IgD-negative memory B cell (primary cell): Measurements from ENCODE around the gene JPT2. TPM values are rescaled to one million over a fixed set of nuclear protein-coding genes. Genes with fewer than 3 reads are reported as not detected.
A peak's percentile ranks its signal among the peaks of the same experiment; 100 is the strongest.
"Not testable (repeated sequence)": the region's sequence is repeated elsewhere in the genome, so short reads cannot be mapped to it uniquely, and the experiment has no call there.

ENCODE experiments used
- H3K27ac Mint-ChIP-seq, 3 donors: one replicate each; pipeline ENCODE4 v1.8.0; 2020 to 2022; ENCODE audit warnings: mild to moderate bottlenecking in 3 of 3, mixed read lengths in 3 of 3, moderate library complexity in 1 of 3
- H3K27me3 Mint-ChIP-seq: one replicate; pipeline ENCODE4 v1.8.0; 2021; ENCODE audit warnings: mixed read lengths
- H3K36me3 Mint-ChIP-seq: one replicate; pipeline ENCODE4 v1.8.0; 2020; ENCODE audit warnings: mild to moderate bottlenecking, mixed read lengths
- H3K4me1 Mint-ChIP-seq, 3 donors: one replicate each; pipeline ENCODE4 v1.8.0; 2020 to 2022; ENCODE audit warnings: mixed read lengths in 3 of 3, mild to moderate bottlenecking in 1 of 3
- H3K4me3 Mint-ChIP-seq, 4 donors: one replicate each; pipeline ENCODE4 v1.8.0; 2020 to 2022; ENCODE audit warnings: mild to moderate bottlenecking in 4 of 4, mixed read lengths in 4 of 4, moderate library complexity in 3 of 4
- H3K9me3 Mint-ChIP-seq, 3 donors: one replicate each; pipeline ENCODE4 v1.8.0; 2020 to 2021; ENCODE audit warnings: mixed read lengths in 3 of 3, mild to moderate bottlenecking in 1 of 3
- polyA plus RNA-seq: library from polyadenylated mRNA; unstranded; fragments of 300-500 nt; fragmentation: Illumina TruSeq; gene quantifications from one replicate; pipeline ENCODE4 v1.2.3, GENCODE V29; 2021

Gene JPT2
- polyA plus RNA-seq, 1 donor from 2014 or later: 10.8 TPM

DNA sequence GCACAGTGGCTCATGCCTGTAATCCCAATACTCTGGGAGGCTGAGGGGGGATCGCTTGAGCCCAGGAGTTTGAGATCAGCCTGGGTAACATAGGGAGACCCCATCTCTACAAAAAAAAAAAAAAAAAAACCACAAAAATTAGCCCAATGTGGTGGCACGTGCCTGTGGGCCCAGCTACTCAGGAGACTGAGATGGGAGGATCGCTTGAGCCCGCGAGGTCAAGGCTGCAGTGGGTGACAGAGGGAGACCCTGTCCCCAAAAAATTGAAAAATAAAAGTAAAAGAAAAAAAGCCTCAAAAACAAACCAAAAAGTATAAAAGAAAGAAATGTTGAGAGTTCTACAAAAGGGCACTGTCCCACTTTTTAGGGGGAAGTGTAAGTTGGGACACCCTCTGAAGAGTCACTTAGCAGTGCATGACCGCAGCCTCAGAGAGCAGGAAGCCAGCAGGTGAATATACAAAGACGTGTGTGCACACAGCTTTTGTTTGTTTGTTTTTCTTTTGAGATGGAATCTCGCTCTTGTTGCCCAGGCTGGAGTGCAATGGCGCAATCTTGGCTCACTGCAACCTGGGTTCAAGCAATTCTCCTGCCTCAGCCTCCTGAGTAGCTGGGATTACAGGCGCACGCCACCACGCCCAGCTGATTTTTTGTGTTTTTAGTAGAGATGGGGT is 41.6 kb downstream of the JPT2 start:
- not testable (repeated sequence) for H3K36me3 Mint-ChIP-seq, H3K27me3 Mint-ChIP-seq, H3K9me3 Mint-ChIP-seq
- Mint-ChIP-seq H3K27ac (peak overlapping the region; percentile 88 to 95 (median 88)), H3K4me3 (peak overlapping the region; percentile 23 to 70 (median 46)), H3K4me1 (peaks cover 39 to 49% (median 42%) of the 10 kb centered on the region in 3 donors)

DNA sequence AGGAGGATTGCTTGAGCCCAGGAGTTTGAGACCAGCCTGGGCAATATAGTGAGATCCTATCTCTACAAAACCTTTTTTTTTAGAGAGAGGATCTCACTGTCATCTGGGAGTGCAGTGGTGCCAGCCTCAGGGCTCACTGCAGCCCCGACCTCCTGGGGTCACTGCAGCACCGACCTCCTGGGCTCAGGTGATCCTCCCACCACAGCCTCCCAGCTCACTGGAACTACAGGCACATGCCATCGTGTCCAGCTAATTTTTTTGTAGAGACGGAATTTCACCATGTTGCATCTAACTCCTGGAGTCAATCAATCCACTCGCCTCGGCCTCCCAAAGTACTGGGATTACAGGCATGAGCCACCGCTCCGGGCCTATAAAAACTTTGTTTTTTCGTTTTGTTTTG is 43.3 kb downstream of the JPT2 start:
- peak overlapping the region in 1 of 4 donors; percentile 70 for H3K4me3 Mint-ChIP-seq
- H3K27me3 Mint-ChIP-seq: no peaks in the 10 kb centered on the region
- peaks cover 2% of the 10 kb centered on the region for H3K36me3 Mint-ChIP-seq
- no peaks in the 10 kb centered on the region for H3K9me3 Mint-ChIP-seq
- H3K4me1 Mint-ChIP-seq: peaks cover 37 to 42% (median 38%) of the 10 kb centered on the region in 3 donors
- H3K27ac Mint-ChIP-seq: peak overlapping the region; percentile 46 to 85 (median 76)

DNA sequence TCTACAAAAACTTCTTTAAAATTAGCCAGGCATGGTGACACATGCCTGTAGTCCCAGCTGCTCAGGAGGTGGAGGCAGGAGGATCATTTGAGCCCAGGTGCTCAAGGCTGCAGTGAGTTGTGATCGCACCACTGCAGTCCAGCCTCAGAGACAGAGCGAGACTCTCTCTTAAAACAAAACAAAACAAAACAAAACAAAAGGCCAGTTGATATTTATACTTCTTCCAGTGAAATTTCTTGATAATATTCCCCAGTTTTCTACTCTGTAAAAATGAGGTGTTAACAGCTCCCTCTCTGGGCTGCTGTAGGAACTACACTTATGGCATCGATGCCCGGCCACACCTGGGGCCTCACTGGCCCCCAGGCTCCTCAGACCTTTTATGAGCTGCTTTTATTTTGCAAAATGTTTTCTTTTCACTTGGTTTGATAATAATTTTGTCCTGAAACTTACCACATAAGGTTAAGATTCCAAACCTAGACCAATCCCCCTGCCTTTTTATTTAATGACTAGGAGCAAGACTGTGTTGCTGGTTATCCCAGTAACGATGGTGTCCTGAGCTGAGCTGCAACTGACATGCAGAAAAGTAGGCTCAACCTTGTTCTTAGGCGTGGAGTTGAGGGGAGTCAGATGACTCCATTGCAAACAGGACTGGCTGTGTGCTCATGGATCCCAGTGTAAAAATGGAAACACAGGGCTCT is 45.5 kb downstream of the JPT2 start:
- H3K9me3 Mint-ChIP-seq: no peaks in the 10 kb centered on the region

DNA sequence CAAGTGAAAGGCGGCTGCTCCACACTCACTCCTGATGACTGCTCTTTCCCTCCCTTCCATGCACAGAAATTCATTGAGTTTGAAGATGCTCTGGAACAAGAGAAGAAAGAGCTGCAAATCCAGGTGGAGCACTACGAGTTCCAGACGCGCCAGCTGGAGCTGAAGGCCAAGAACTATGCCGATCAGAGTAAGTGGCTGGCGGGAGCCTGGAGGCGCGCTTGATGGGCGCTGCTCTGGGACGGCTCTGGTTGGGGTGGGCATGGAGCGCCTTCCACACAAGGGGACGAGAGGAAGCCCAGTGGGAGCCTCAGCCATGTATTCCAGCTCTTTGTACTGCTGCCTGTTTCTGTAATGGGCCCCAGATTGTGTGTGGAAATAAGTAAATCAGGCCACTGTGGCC is 46.4 kb downstream of the JPT2 start:
- Mint-ChIP-seq H3K4me1 (peaks cover 23 to 31% (median 31%) of the 10 kb centered on the region in 3 donors), H3K36me3 (peaks cover 7% of the 10 kb centered on the region), H3K27me3 (no peaks in the 10 kb centered on the region), H3K27ac (no peak overlapping the region), H3K9me3 (peaks cover 0 to 1% (median 0%) of the 10 kb centered on the region in 3 donors), H3K4me3 (no peak overlapping the region)

More for the DNA sequence above, 45.5 kb downstream of the JPT2 start:
- H3K36me3 Mint-ChIP-seq: peaks cover 7% of the 10 kb centered on the region
- no peaks in the 10 kb centered on the region for H3K27me3 Mint-ChIP-seq
- H3K4me3 Mint-ChIP-seq: peak overlapping the region in 3 of 4 donors; percentile 42 to 78 (median 76)
- H3K4me1 Mint-ChIP-seq: peaks cover 32 to 38% (median 38%) of the 10 kb centered on the region in 3 donors
- peak overlapping the region; percentile 85 to 92 (median 86) for H3K27ac Mint-ChIP-seq

DNA sequence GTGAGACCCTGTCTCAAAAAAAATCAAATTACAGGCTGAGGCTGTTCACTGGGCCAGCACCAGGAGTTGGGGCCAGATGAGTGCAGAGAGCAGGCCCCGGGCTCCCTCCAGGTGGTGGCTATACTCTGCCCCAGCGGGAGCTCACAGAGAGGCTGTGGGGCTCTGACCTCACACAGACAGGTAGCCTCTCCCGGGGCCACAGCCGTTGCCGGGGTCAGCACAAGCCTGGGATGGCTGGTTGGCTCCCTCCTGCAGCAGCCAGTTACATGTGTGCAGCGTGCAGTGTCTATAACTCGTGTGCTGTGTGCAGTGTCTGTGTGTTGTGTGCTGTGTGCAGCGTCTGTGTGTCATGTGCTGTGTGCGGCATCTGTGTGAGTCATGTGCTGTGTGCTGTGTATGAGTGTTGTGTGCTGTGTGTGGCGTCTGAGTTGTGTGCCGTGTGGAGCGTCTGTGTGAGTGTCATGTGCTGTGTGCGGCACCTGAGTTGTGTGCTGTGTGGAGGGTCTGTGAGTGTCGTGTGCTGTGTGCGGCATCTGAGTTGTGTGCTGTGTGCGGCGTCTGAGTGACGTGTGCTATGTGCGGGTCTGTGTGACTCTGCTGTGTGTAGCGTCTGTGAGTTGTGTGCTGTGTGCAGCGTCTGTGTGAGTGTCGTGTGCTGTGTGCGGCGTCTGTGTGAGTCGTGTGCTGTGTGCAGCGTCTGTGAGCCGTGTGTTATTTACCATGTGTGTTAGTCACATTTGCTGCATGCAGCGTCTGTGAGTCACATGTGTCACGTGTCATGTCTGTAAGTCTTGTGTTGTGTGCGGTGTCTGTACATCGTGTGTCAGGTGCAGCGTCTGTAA is 48.8 kb downstream of the JPT2 start:
- Mint-ChIP-seq H3K27me3 (no peaks in the 10 kb centered on the region), H3K4me3 (peak overlapping the region in 1 of 4 donors; percentile 34), H3K9me3 (peaks cover 0 to 1% (median 0%) of the 10 kb centered on the region in 3 donors), H3K36me3 (peaks cover 5% of the 10 kb centered on the region), H3K4me1 (peaks cover 12 to 23% (median 19%) of the 10 kb centered on the region in 3 donors), H3K27ac (peak overlapping the region; percentile 51 to 90 (median 80))

DNA sequence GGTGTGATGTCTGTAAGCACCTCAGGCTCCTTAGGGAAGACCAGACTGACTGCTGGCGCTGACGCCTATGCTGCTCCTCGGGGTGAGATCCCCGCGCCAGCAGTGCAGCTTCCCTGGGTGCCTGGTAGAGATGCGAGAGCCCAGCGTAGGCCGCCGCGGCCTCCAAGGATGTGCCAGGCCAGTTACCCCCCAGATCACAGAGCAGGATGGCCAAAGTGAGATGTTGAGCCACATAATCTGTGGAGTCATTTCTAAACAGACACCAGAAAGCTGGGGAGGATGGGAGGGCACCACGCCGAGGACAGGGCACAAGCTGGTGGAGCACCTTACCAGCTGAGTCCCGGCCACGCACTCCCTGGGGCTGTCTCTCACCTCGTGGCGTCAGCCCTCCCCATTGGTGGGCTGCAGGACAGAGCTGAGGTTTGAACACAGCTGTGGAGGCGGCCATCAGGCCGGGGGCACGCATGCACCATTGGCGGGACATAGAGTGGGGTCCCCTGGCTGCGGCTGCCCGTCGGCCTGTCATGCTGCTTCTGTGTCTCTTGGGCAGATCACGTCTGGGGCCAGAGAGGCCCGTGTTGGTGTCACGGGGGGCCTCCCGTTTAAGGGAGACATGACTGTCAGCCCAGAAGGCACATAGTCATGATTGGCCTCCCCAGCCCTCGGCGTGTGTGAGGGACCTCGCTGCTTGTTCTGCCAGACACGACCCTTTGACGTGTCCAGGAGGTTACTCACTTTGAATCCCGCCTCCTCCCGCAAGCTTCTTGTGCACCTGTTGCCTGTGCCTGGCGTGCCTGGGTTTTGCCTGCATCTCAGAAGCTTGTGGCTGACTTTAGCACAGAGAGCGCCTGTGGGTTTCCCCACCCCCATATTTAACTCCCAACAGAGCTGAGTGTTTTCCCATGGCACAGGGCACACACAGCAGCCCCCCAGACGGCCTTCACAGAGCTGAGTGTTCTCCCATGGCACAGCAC is 49.9 kb downstream of the JPT2 start:
- Mint-ChIP-seq H3K27ac (peak overlapping the region in 1 of 3 donors; percentile 80), H3K4me3 (no peak overlapping the region)

DNA sequence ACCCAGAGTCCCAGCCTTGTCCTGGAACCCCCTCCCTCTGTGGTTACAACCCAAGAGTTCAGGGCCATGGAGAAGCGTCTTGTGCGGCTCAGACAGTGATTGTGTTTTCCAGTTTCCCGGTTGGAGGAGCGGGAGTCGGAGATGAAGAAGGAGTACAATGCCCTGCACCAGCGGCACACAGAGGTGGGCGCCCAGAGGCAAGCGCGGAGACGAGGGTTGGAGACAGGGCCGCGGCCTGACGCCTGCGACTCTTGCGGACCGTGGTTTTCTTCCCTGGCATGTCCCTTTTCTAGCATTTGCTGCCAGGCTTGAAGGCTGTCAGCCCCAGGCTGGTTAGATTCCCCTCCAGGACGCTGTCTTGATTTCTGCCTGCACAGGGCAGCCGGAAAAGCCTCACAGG is 50.9 kb downstream of the JPT2 start:
- H3K4me3 Mint-ChIP-seq: no peak overlapping the region
- no peaks in the 10 kb centered on the region for H3K27me3 Mint-ChIP-seq
- peaks cover 5% of the 10 kb centered on the region for H3K36me3 Mint-ChIP-seq
- peaks cover 0 to 11% (median 4%) of the 10 kb centered on the region in 3 donors for H3K4me1 Mint-ChIP-seq
- peaks cover 0 to 1% (median 0%) of the 10 kb centered on the region in 3 donors for H3K9me3 Mint-ChIP-seq
- no peak overlapping the region for H3K27ac Mint-ChIP-seq

More for the DNA sequence above, 49.9 kb downstream of the JPT2 start:
- H3K9me3 Mint-ChIP-seq: peaks cover 0 to 1% (median 0%) of the 10 kb centered on the region in 3 donors
- H3K27me3 Mint-ChIP-seq: no peaks in the 10 kb centered on the region
- peaks cover 5% of the 10 kb centered on the region for H3K36me3 Mint-ChIP-seq
- peaks cover 7 to 19% (median 13%) of the 10 kb centered on the region in 3 donors for H3K4me1 Mint-ChIP-seq

DNA sequence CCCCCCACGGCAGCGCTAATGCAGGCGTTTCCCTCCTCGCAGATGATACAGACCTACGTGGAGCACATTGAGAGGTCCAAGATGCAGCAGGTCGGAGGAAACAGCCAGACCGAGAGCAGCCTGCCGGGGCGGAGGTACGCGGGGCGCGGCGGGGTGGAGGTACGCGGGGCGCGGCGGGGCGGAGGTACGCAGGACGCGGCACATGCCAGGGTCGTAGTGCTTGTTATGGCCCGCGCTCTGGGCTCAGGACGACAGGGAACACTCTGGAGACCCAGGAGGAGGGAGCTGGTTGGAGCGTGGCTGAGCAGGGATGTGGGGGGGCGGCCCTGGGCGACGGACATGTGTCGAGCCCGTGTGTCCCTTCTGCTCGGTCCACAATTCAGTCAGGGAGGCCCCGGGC is 51.4 kb downstream of the JPT2 start:
- Mint-ChIP-seq H3K4me3 (no peak overlapping the region), H3K27me3 (no peaks in the 10 kb centered on the region), H3K36me3 (peaks cover 5% of the 10 kb centered on the region), H3K4me1 (peaks cover 0 to 11% (median 4%) of the 10 kb centered on the region in 3 donors), H3K9me3 (peaks cover 0 to 1% (median 0%) of the 10 kb centered on the region in 3 donors), H3K27ac (peak overlapping the region in 1 of 3 donors; percentile 46)

DNA sequence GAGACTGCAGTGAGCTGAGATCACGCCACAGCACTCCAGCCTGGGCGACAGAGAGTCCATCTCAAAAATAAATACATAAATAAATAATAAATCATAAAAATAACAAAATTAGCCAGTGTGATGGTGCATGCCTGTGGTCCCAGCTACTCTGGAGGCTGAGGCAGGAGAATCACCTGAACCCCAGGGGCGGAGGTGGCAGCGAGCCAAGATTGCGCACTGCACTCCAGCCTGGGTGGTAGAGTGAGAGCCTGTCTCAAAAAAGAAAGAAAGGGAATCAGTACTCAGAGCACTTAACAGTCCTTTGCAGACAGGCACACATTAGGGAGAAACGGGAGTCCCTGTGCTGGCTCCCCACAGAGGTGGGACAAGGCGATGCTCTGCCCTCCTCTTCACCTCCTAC is 53.0 kb downstream of the JPT2 start:
- H3K27me3 Mint-ChIP-seq: no peaks in the 10 kb centered on the region
- H3K27ac Mint-ChIP-seq: peak overlapping the region in 1 of 3 donors; percentile 45
- H3K9me3 Mint-ChIP-seq: peaks cover 0 to 1% (median 0%) of the 10 kb centered on the region in 3 donors
- no peak overlapping the region for H3K4me3 Mint-ChIP-seq
- peaks cover 5% of the 10 kb centered on the region for H3K36me3 Mint-ChIP-seq
- H3K4me1 Mint-ChIP-seq: peaks cover 0 to 9% (median 4%) of the 10 kb centered on the region in 3 donors

DNA sequence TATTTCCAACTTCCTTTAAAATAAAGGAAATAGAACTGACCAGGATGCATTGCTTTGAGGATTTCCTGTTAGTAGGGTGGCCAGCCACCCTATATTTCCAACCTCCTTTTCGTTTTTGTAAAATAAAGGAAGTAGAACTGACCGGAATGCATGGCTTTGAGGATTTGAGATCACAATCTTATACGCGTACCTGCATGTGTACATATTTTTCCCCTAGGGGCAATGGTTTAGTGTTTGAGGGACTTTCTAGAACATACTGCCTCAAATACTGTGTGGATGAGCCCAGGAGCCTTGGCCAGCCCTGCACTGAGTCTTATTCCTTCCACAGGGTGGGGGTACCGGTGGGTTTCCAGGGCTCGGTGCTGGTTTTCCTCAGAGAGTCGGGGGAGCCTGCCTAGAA is 53.5 kb downstream of the JPT2 start:
- peak overlapping the region in 2 of 3 donors; percentile 77 to 78 for H3K27ac Mint-ChIP-seq
- H3K36me3 Mint-ChIP-seq: peaks cover 5% of the 10 kb centered on the region
- peaks cover 0 to 1% (median 0%) of the 10 kb centered on the region in 3 donors for H3K9me3 Mint-ChIP-seq
- H3K4me1 Mint-ChIP-seq: peaks cover 0 to 7% (median 4%) of the 10 kb centered on the region in 3 donors
- no peaks in the 10 kb centered on the region for H3K27me3 Mint-ChIP-seq
- H3K4me3 Mint-ChIP-seq: peak overlapping the region in 1 of 4 donors; percentile 33

DNA sequence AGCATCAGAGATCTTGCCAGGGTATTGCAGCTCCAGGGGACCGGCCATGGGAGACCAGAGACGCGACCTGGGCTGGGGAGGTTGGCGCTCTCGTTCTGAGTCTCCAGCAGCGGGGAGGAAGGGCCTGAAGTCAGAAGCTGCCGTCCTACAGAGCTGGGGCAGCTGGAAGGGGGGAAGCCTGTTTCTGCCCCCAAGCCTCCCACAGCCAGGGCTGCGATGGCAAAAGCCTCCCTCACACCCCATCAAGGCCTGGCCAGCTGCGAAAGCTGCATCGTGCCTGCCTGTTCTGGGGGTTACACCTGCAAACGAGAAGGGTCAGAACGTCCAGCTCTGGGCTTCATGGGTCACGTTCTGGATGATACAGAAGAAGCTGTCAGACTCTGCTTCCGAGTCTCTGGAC is 54.0 kb downstream of the JPT2 start:
- Mint-ChIP-seq H3K36me3 (peaks cover 5% of the 10 kb centered on the region), H3K4me1 (peaks cover 0 to 4% (median 1%) of the 10 kb centered on the region in 3 donors), H3K9me3 (peaks cover 0 to 1% (median 0%) of the 10 kb centered on the region in 3 donors), H3K27ac (peak overlapping the region in 2 of 3 donors; percentile 77 to 78), H3K27me3 (no peaks in the 10 kb centered on the region), H3K4me3 (peak overlapping the region in 1 of 4 donors; percentile 33)

DNA sequence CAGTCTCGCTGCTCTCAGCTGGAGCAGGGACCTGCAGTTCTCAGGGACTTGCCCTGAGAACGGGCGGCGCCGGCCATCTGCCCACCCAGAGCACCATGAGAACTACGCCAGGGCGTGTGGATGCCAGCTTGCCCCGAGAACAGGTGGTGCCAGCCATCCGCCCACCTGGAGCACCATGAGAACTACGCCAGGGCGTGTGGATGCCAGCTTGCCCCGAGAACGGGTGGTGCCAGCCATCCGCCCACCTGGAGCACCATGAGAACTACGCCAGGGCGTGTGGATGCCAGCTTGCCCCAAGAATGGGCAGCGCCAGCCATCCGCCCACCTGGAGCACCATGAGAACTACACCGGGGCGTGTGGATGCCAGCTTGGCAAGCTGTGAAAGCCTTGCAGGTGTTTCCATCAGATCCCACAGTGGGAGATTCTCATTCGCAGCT is 54.5 kb downstream of the JPT2 start:
- not testable (repeated sequence) for H3K36me3 Mint-ChIP-seq, H3K9me3 Mint-ChIP-seq, H3K4me1 Mint-ChIP-seq, H3K27me3 Mint-ChIP-seq, H3K4me3 Mint-ChIP-seq
- H3K27ac Mint-ChIP-seq: peak overlapping the region in 1 of 3 donors; percentile 63

DNA sequence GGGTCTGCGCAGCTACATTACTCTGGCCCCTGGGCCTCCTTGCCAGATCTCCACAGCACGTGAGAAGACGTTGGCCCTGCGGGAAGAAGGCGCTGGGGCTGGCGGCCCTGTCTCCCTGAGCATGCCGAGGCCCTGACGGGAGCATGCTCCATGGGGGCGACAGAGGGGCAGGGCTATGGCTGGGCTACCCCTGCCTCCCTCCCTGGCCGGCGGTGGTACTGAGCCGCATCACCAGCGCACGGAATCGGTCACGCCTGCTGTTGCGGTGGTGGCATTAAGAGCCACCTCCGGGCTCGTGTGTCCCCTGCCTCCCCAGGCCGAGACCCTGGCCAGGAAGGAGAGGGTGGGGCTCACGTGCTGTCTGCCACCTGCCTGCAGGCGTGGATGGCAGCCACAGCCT is 56.0 kb downstream of the JPT2 start:
- H3K36me3 Mint-ChIP-seq: no peaks in the 10 kb centered on the region
- H3K4me3 Mint-ChIP-seq: no peak overlapping the region
- H3K27ac Mint-ChIP-seq: no peak overlapping the region
- peaks cover 0 to 1% (median 0%) of the 10 kb centered on the region in 3 donors for H3K9me3 Mint-ChIP-seq
- H3K4me1 Mint-ChIP-seq: no peaks in the 10 kb centered on the region
- H3K27me3 Mint-ChIP-seq: no peaks in the 10 kb centered on the region

DNA sequence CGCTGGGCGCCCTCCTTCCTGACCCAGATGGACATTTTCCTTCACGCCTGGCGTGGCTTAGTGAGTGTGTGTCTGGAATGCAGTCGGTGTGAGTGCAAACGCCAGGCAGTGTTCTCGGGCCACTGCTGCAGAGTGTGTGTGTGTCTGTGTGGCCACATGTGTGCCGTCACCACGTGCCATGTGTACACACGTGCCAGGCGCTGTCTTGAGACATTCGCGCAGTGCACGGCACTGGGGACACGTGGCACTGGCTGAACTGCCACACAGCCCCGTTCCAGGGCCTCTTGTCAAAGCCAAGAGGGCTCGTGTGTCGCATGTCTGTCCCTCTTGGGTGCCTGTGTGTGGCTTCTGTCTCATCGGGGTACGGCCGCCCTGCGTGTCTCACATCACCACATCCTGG is 56.7 kb downstream of the JPT2 start:
- H3K4me3 Mint-ChIP-seq: no peak overlapping the region
- no peaks in the 10 kb centered on the region for H3K27me3 Mint-ChIP-seq
- no peaks in the 10 kb centered on the region for H3K36me3 Mint-ChIP-seq
- no peaks in the 10 kb centered on the region for H3K9me3 Mint-ChIP-seq
- peak overlapping the region in 1 of 3 donors; percentile 12 for H3K27ac Mint-ChIP-seq
- H3K4me1 Mint-ChIP-seq: no peaks in the 10 kb centered on the region
